ENCODE results near the gene NSFL1C.

- no peak for TF ChIP-seq CTCF (IDR thresholded peaks at IDR 0.05)
- no peak for TF ChIP-seq POLR2A (IDR thresholded peaks at IDR 0.05)
These were observed 30.3 kb upstream of the NSFL1C start for GRCh38 chr20:1496930-1497329.
